GM12872 (cell line): Measurements from ENCODE around the gene NBPF8.
"Not testable (repeated sequence)": the region's sequence is repeated elsewhere in the genome, so short reads cannot be mapped to it uniquely, and the experiment has no call there.

Experiments
- TF ChIP-seq, protein P1 (sequence below): IDR thresholded peaks from 3 replicates; pipeline ENCODE4 v1.5.1; 2011; ENCODE audit warnings: low read depth, mild to moderate bottlenecking, low read length, moderate library complexity; ENCODE audit not compliant: insufficient read depth

The NBPF8 gene

DNA sequence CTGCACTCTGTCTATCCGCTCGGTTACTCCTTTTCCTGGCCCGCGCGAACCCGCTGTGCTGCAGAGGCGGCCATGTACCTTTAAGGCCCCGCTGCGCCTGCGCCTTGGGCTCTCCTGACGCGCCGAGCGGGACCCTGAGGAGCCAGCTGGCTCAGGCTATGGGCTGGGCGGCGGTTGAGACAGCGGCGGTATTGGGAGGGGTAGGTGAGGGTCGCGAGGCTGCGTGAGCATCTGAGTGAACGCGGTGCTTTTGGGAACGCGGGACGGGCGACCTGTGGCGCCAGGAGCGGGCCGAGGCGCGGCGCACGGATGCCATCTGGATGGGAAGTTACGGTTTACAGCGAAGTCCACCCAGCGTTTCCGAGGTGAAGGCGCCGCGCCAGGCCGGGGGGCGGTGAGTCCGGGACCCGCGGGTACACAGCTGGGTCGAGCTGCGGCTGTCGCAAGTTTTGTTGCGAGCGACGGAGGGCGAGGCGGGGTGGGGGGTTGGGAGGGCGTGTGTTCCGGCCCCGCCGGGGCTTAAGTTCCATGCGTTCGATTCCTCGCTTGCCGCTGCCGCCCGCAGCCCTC is at the start of gene NBPF8:
TSS of gene NBPF8 (plus strand) at position 125 of the 570 bp plus-strand sequence. CDS start 21,488 bp downstream, outside the sequence.
- TF ChIP-seq, protein P1, sequence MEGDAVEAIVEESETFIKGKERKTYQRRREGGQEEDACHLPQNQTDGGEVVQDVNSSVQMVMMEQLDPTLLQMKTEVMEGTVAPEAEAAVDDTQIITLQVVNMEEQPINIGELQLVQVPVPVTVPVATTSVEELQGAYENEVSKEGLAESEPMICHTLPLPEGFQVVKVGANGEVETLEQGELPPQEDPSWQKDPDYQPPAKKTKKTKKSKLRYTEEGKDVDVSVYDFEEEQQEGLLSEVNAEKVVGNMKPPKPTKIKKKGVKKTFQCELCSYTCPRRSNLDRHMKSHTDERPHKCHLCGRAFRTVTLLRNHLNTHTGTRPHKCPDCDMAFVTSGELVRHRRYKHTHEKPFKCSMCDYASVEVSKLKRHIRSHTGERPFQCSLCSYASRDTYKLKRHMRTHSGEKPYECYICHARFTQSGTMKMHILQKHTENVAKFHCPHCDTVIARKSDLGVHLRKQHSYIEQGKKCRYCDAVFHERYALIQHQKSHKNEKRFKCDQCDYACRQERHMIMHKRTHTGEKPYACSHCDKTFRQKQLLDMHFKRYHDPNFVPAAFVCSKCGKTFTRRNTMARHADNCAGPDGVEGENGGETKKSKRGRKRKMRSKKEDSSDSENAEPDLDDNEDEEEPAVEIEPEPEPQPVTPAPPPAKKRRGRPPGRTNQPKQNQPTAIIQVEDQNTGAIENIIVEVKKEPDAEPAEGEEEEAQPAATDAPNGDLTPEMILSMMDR, result not testable (repeated sequence)
